GM21723 (cell line): ENCODE measurements around the gene ANGPTL3.
"Not testable (repeated sequence)": the region's sequence is repeated elsewhere in the genome, so short reads cannot be mapped to it uniquely, and the experiment has no call there.

ENCODE experiments used
- ATAC-seq: cut with Tn5 transposase; IDR thresholded peaks from one replicate; pipeline ENCODE4 v1.9.1; 2021; ENCODE audit warnings: mild to moderate bottlenecking, moderate library complexity; ENCODE audit not compliant: unreplicated experiment

The ANGPTL3 gene

GRCh38 chr1:62597281-62597680 lies at the start of gene ANGPTL3:
ANGPTL3 (plus strand) TSS chr1:62597520; CDS start chr1:62597567, 47 bp downstream.
- ATAC-seq: no peak

GRCh38 chr1:62561306-62561705 lies 36.0 kb upstream of the ANGPTL3 start:
- ATAC-seq: no peak

GRCh38 chr1:62567182-62567581 lies 30.1 kb upstream of the ANGPTL3 start:
- not testable (repeated sequence) for ATAC-seq

- ATAC-seq: not testable (repeated sequence)
Observed at GRCh38 chr1:62567926-62568325, 29.4 kb upstream of the ANGPTL3 start.

GRCh38 chr1:62571517-62571916 lies 25.8 kb upstream of the ANGPTL3 start:
- not testable (repeated sequence) for ATAC-seq

- ATAC-seq: no peak
Observed at GRCh38 chr1:62572476-62572875, 24.8 kb upstream of the ANGPTL3 start.

- ATAC-seq: no peak
Observed at GRCh38 chr1:62573675-62574074, 23.6 kb upstream of the ANGPTL3 start.

GRCh38 chr1:62585469-62586155 lies 11.7 kb upstream of the ANGPTL3 start:
- no peak for ATAC-seq

- ATAC-seq: no peak
Observed at GRCh38 chr1:62588000-62588399, 9.3 kb upstream of the ANGPTL3 start.

- no peak for ATAC-seq
Observed at GRCh38 chr1:62589321-62589720, 8.0 kb upstream of the ANGPTL3 start.

GRCh38 chr1:62590255-62590969 lies 6.9 kb upstream of the ANGPTL3 start:
- ATAC-seq: no peak

- ATAC-seq: no peak
Observed at GRCh38 chr1:62590970-62591368, 6.4 kb upstream of the ANGPTL3 start.

- ATAC-seq: no peak
Observed at GRCh38 chr1:62593825-62594394, 3.4 kb upstream of the ANGPTL3 start.

GRCh38 chr1:62595647-62596046 lies 1.7 kb upstream of the ANGPTL3 start:
- no peak for ATAC-seq

- no peak for ATAC-seq
Observed at GRCh38 chr1:62599044-62599443, 1.7 kb downstream of the ANGPTL3 start.

GRCh38 chr1:62601457-62601856 lies 4.1 kb downstream of the ANGPTL3 start:
- no peak for ATAC-seq

- ATAC-seq: no peak
Observed at GRCh38 chr1:62608905-62609304, 11.6 kb downstream of the ANGPTL3 start.

GRCh38 chr1:62610588-62610987 lies 13.3 kb downstream of the ANGPTL3 start:
- ATAC-seq: not testable (repeated sequence)

- ATAC-seq: no peak
Observed at GRCh38 chr1:62612770-62613169, 15.4 kb downstream of the ANGPTL3 start.

- ATAC-seq: peak; percentile 97
Observed at GRCh38 chr1:62613325-62613727, 16.0 kb downstream of the ANGPTL3 start.

GRCh38 chr1:62613890-62614289 lies 16.6 kb downstream of the ANGPTL3 start:
- no peak for ATAC-seq

- peak; percentile 96 for ATAC-seq
Observed at GRCh38 chr1:62621907-62622306, 24.6 kb downstream of the ANGPTL3 start.
